Transverse colon (tissue), 4 donors: ENCODE results near the gene NCBP2. TPM values are rescaled to one million over a fixed set of nuclear protein-coding genes. Genes with fewer than 3 reads are reported as not detected.
A peak's percentile ranks its signal among the peaks of the same experiment; 100 is the strongest.

Experiments used
- DNase-seq: peaks from one replicate; pipeline ENCODE4 v3.0.0-alpha.2; 2019
- H3K27ac ChIP-seq, 4 donors: fragments of 200-600 bp; sonication (generic); 2 replicates each; pipeline ENCODE4 v1.5.1; 2016 to 2018; ENCODE audit warnings: inconsistent platforms in 4 of 4
- H3K27me3 ChIP-seq: fragments of 200-600 bp; sonication (generic); 2 replicates; pipeline ENCODE4 v1.5.1; 2017; ENCODE audit warnings: inconsistent platforms
- H3K36me3 ChIP-seq, 4 donors: fragments of 200-600 bp; sonication (generic); 2 replicates each; pipeline ENCODE4 v1.5.1; 2017 to 2019; ENCODE audit warnings: inconsistent platforms in 4 of 4
- H3K4me1 ChIP-seq, 4 donors: fragments of 200-600 bp; sonication (generic); 2 replicates each; pipeline ENCODE4 v1.5.1; 2017 to 2020; ENCODE audit warnings: inconsistent platforms in 4 of 4
- H3K4me3 ChIP-seq, 4 donors: fragments of 200-600 bp; sonication (generic); 1 replicate in 1 of 4; 2 replicates in 3 of 4; pipeline versions ENCODE4 v1.5.1 to v1.6.1; 2017 to 2019; ENCODE audit warnings: inconsistent platforms in 4 of 4
- H3K9me3 ChIP-seq, 2 donors: fragments of 200-600 bp; sonication (generic); 2 replicates each; pipeline ENCODE4 v1.5.1; 2017 to 2019; ENCODE audit warnings: inconsistent platforms in 2 of 2
- CTCF ChIP-seq, 5 experiments: fragments of 200-600 bp in 3 of 5; fragments of 450-650 bp in 2 of 5; sonication (generic) in 3 of 5; IDR thresholded peaks; 1 replicate in 2 of 5; 2 replicates in 3 of 5; pipeline ENCODE4 v1.5.1; 2016 to 2017; ENCODE audit warnings: antibody characterized with exemption in 5 of 5, inconsistent platforms in 3 of 5, mild to moderate bottlenecking in 2 of 5, moderate library complexity in 1 of 5
- EP300 ChIP-seq: sonication (generic); formaldehyde crosslinking; IDR thresholded peaks from one replicate; pipeline ENCODE4 v1.6.1; 2017; ENCODE audit warnings: antibody characterized with exemption, low read depth
- POLR2A ChIP-seq: fragments of 450-650 bp; IDR thresholded peaks from one replicate; pipeline ENCODE4 v1.6.1; 2016; ENCODE audit warnings: antibody characterized with exemption, mild to moderate bottlenecking, moderate library complexity
- POLR2AphosphoS5 ChIP-seq, 3 donors: sonication (generic); formaldehyde crosslinking; IDR thresholded peaks; one replicate each; pipeline ENCODE4 v1.6.1; 2016; ENCODE audit warnings: antibody characterized with exemption in 3 of 3
- WGBS, 2 donors: methylation state at CpG; one replicate each; pipeline ENCODE4 v1.1.5; 2018; ENCODE audit warnings: low coverage in 1 of 2; 5-methylcytosine and 5-hydroxymethylcytosine counted together
- in situ Hi-C, 4 donors: fragments of 200-750 bp; cut with MboI; loops; one replicate each; pipeline versions ENCODE4 v1.15.0 to v1.15.1; 2017; ENCODE audit warnings: low sequenced_read_pairs in 3 of 4, low pct_ligation_motif_present in 1 of 4, low pct_unique_long_range_greater_than_20kb in 1 of 4
- intact Hi-C: fragments of 100-400 bp; cut with DNase I; formaldehyde crosslinking; loops from one replicate; pipeline ENCODE4 v1.15.1; 2023; ENCODE audit warnings: low total_unique reads
- total RNA-seq, 4 donors: library from RNA; depleted of rRNA; stranded (reverse); fragments of >200 nt; gene quantifications; one replicate each; pipeline ENCODE4 v1.1.0, GENCODE V29; 2016

NCBP2 gene
- total RNA-seq, 4 donors from 2014 or later = 6.8 to 36.9 (median 31.8) TPM

- WGBS, 2 donors = 81 to 100% methylated on average over 1 to 5 of the region's 5 CpGs
- Histone ChIP-seq H3K36me3 (no peaks in the 10 kb centered on the region), H3K27ac (no peak overlapping the region), H3K9me3 (no peaks in the 10 kb centered on the region), H3K27me3 (no peaks in the 10 kb centered on the region), H3K4me3 (no peak overlapping the region), H3K4me1 (peaks cover 0 to 11% (median 4%) of the 10 kb centered on the region in 4 donors)
- no peak for DNase-seq
- in situ Hi-C loops (loop anchor here (10.0 to 25.0 kb wide), 4 partner anchors 137 to 362 kb away; no protein-coding TSS in a partner anchor), intact Hi-C loops (no loop called here)
- TF ChIP-seq EP300 = no peak
- no peak for TF ChIP-seq POLR2A
- no peak for TF ChIP-seq POLR2AphosphoS5 (IDR thresholded peaks at IDR 0.05)
- TF ChIP-seq CTCF (IDR thresholded peaks at IDR 0.05) = no peak
These were observed 32.3 kb upstream of the NCBP2 start for GRCh38 chr3:196974661-196975060.

GRCh38 chr3:196971094-196971698 is 28.9 kb upstream of the NCBP2 start:
- H3K4me1 ChIP-seq = peaks cover 7 to 31% (median 19%) of the 10 kb centered on the region in 4 donors
- H3K4me3 ChIP-seq = no peak overlapping the region
- 67 to 74% methylated on average over 1 to 7 of the region's 7 CpGs for WGBS, 2 donors
- in situ Hi-C loops = loop anchor here in 2 of 4 donors (10.0 to 25.0 kb wide), 3 partner anchors 134 to 359 kb away; no protein-coding TSS in a partner anchor
- H3K27ac ChIP-seq = no peak overlapping the region
- H3K27me3 ChIP-seq = no peaks in the 10 kb centered on the region
- no peaks in the 10 kb centered on the region for H3K9me3 ChIP-seq
- DNase-seq = no peak
- intact Hi-C loops = no loop called here
- TF ChIP-seq EP300 (no peak), POLR2AphosphoS5 (IDR thresholded peaks at IDR 0.05) (no peak), POLR2A (no peak), CTCF (IDR thresholded peaks at IDR 0.05) (no peak)
- H3K36me3 ChIP-seq = no peaks in the 10 kb centered on the region

- H3K4me3 ChIP-seq = peak overlapping the region in 1 of 4 donors; percentile 72
- WGBS, 2 donors = 73% methylated on average over 15 of the region's 15 CpGs; no CpG with 5 or more reads in 1 of the 2 donors
- H3K27me3 ChIP-seq = no peaks in the 10 kb centered on the region
- H3K4me1 ChIP-seq = peaks cover 7 to 37% (median 19%) of the 10 kb centered on the region in 4 donors
- in situ Hi-C loops (loop anchor here in 2 of 4 donors (10.0 to 25.0 kb wide), 3 partner anchors 133 to 358 kb away; no protein-coding TSS in a partner anchor), intact Hi-C loops (no loop called here)
- no peak for TF ChIP-seq POLR2AphosphoS5 (IDR thresholded peaks at IDR 0.05)
- no peak for TF ChIP-seq CTCF (IDR thresholded peaks at IDR 0.05)
- TF ChIP-seq EP300 = no peak
- no peak for TF ChIP-seq POLR2A
- no peaks in the 10 kb centered on the region for H3K36me3 ChIP-seq
- H3K9me3 ChIP-seq = no peaks in the 10 kb centered on the region
- no peak overlapping the region for H3K27ac ChIP-seq
- no peak for DNase-seq
These were observed 28.3 kb upstream of the NCBP2 start for GRCh38 chr3:196970547-196971093.

GRCh38 chr3:196969660-196970546 is 27.6 kb upstream of the NCBP2 start:
- 19% methylated on average over 41 of the region's 100 CpGs; no CpG with 5 or more reads in 1 of the 2 donors for WGBS, 2 donors
- no peaks in the 10 kb centered on the region for H3K27me3 ChIP-seq
- TF ChIP-seq CTCF (IDR thresholded peaks at IDR 0.05) = peak; percentile 32 to 89 (median 81)
- peak in 1 of 3 donors; percentile 28 for TF ChIP-seq POLR2AphosphoS5 (IDR thresholded peaks at IDR 0.05)
- TF ChIP-seq EP300 = no peak
- no peak for TF ChIP-seq POLR2A
- DNase-seq = peak; percentile 70
- peaks cover 7 to 38% (median 19%) of the 10 kb centered on the region in 4 donors for H3K4me1 ChIP-seq
- H3K4me3 ChIP-seq = peak overlapping the region; percentile 72 to 94 (median 81)
- peak overlapping the region; percentile 84 to 93 (median 89) for H3K27ac ChIP-seq
- no peaks in the 10 kb centered on the region for H3K9me3 ChIP-seq
- in situ Hi-C loops = loop anchor here in 2 of 4 donors (10.0 to 25.0 kb wide), 3 partner anchors 133 to 358 kb away; no protein-coding TSS in a partner anchor
- no peaks in the 10 kb centered on the region for H3K36me3 ChIP-seq
- intact Hi-C loops = loop anchor here (2.0 kb wide), 1 partner anchor 125 kb away; no protein-coding TSS in a partner anchor
